Dedifferentiated amniotic fluid mesenchymal stem cell (primary cell): ENCODE results near the gene GALNT12.
A peak's percentile ranks its signal among the peaks of the same experiment; 100 is the strongest.

Source experiments
- DNase-seq: peaks from one replicate; pipeline ENCODE4 v3.0.0-alpha.2; 2016; ENCODE audit errors: extremely low spot score

The GALNT12 gene

GRCh38 chr9:98861781-98862504 is 54.5 kb downstream of the GALNT12 start:
- peak; percentile 52 for DNase-seq

- no peak for DNase-seq
Observed at GRCh38 chr9:98862936-98863335, 55.5 kb downstream of the GALNT12 start.

- DNase-seq, result no peak
Observed at GRCh38 chr9:98864281-98865174, 57.1 kb downstream of the GALNT12 start.

DNA sequence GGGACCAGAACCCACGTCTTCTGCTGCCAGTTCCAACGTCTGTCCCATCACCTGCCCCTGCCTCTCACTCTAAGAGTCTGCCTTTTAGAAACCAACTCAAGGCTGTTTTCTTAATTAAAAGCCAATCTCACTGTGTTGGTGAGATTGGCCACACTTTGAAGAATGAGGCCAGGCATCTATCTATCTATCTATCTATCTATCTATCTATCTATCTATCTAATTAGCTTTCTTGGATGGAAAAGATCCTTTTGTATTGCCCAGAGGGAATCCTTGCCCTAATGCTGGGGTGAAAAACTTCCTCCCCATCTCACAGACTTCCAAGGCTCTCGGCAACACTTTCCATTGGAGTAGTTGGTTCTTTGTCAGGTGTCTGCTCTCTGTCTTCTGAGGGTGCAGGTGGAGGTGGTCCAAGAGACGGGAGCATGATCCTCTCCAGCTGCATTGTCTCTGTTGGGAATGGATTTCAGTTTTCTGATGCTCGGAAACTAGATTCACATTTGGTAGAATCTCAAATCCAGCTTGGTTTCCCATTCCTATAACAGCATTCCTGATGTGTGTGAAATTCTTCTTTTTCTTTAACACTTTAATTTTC is 57.9 kb downstream of the GALNT12 start:
- no peak for DNase-seq

GRCh38 chr9:98866435-98867102 is 59.1 kb downstream of the GALNT12 start:
- no peak for DNase-seq

DNA sequence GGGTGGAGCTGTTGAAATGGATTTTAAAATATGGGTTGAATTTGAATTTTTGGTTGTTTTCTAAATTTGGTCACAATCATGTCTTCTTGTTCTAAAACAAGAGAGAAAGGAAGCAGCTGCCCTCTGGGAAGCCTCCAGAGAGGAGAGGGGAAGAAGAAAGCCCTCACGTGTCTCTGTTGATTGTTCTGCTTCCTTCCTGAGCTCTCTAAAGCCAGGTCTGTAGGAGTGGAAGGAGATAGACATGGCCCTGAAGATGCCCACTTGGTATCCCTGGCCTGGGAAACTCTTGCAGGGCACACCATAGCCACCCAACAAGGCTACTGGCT is 59.6 kb downstream of the GALNT12 start:
- no peak for DNase-seq

GRCh38 chr9:98867429-98868168 is 60.1 kb downstream of the GALNT12 start:
- DNase-seq, result peak; percentile 91

- no peak for DNase-seq
Observed at GRCh38 chr9:98869078-98869745, 61.7 kb downstream of the GALNT12 start.

- no peak for DNase-seq
Observed at GRCh38 chr9:98869866-98870265, 62.4 kb downstream of the GALNT12 start.

- DNase-seq, result no peak
Observed at GRCh38 chr9:98870782-98871557, 63.5 kb downstream of the GALNT12 start.

GRCh38 chr9:98871558-98872065 is 64.1 kb downstream of the GALNT12 start:
- no peak for DNase-seq

GRCh38 chr9:98873526-98873925 is 66.1 kb downstream of the GALNT12 start:
- no peak for DNase-seq

- peak; percentile 44 for DNase-seq
Observed at GRCh38 chr9:98873951-98874371, 66.5 kb downstream of the GALNT12 start.

- no peak for DNase-seq
Observed at GRCh38 chr9:98874721-98875255, 67.3 kb downstream of the GALNT12 start.

GRCh38 chr9:98875536-98875935 is 68.1 kb downstream of the GALNT12 start:
- no peak for DNase-seq

- DNase-seq, result no peak
Observed at GRCh38 chr9:98877311-98877710, 69.8 kb downstream of the GALNT12 start.

DNA sequence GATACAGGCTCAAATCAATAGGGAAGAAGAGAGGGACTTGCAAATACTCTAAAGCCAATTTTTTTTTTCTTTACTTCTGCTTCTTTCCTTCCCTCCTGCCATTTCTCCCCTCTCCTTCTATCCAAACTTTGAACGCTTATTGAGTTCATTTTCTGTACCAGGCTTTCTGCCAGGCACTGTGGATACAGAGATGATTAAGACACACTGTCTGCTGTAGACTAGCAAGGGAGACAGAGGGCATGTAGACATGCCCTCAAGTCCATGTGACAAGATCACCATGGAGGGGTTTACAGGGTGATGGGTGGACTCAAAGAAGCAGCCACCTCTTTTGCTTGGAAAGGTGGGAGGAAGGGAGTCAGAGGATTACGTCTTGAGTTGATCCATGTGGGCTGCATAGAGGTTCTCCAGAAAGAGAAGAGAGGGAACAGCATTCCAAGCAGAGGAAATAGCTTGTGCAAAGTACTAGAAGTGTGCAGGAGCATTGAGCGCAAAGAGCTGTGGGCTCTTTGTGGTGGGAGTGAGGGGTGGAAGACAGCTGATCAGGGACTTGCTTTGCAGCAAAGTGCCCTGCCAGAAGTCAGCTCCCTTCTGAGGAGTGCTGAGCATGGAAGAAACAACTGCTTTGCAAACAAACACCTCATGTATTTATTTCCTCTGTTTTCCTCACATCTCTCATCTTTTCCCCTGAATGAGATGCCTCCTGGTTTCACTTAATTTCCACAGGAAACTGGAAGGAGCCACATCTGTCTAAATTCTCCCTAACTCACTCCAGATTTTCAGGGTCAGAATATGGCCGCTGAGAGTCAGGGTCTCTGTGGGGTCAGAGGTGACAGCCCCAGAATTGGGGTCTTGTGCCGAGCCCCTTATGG is 71.9 kb downstream of the GALNT12 start:
- no peak for DNase-seq

DNA sequence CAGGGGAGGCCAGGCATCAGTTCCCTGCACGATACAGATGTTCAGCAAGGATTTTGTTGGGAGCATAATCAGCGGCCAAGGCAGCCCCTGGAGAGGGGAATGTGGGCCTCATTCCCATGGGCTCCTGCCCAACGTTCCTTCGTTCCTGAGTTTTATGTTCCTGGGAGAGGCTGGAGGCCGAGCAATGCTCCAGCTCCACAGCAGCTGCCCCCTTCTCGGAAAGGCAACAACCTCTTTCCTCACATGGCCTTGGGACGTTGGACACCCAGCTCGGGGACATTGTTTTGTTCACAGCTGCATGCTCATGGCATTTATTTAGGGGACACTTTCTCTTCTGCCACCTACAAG is 72.5 kb downstream of the GALNT12 start:
- DNase-seq, result no peak
